Bronchus fibroblast of lung (primary cell): ENCODE data around the gene KRTCAP3. TPM values are rescaled to one million over a fixed set of nuclear protein-coding genes. Genes with fewer than 3 reads are reported as not detected.

Source experiments
- total RNA-seq: library from RNA; depleted of rRNA; stranded (reverse); fragments of >200 nt; gene quantifications from 2 replicates; pipeline ENCODE4 v1.2.3, GENCODE V29; 2015

KRTCAP3 gene
- total RNA-seq, result 0.15 TPM in 1 of 2 replicates, not detected in the other

GRCh38 chr2:27441958-27442919 is at the start of gene KRTCAP3:
Gene KRTCAP3 (plus strand): TSS chr2:27442381. CDS start chr2:27442413, 32 bp downstream.

GRCh38 chr2:27409321-27410073 is 32.7 kb upstream of the KRTCAP3 start, which contains the start of gene PPM1G:
Gene PPM1G (minus strand): TSS chr2:27409591. CDS start chr2:27409422, 169 bp downstream.

GRCh38 chr2:27428213-27428977 is 13.8 kb upstream of the KRTCAP3 start, which contains the start of gene NRBP1:
Gene NRBP1 (plus strand): TSS chr2:27428631. CDS start chr2:27433274, 4,643 bp downstream.

GRCh38 chr2:27489498-27490397 is 47.6 kb downstream of the KRTCAP3 start, which contains the start of gene IFT172:
Gene IFT172 (minus strand): TSS chr2:27489743. CDS start chr2:27489653, 90 bp downstream.

Other genes starting within 250 kb of the KRTCAP3 start
- 224 and 227 TPM in 2 replicates for gene ATRAID, start 230.3 kb upstream of the KRTCAP3 start, total RNA-seq
- gene SLC5A6, start 230.1 kb upstream of the KRTCAP3 start, total RNA-seq, result 27.1 and 28.2 TPM in 2 replicates
- 58.7 and 59.6 TPM in 2 replicates for gene CAD, start 225.0 kb upstream of the KRTCAP3 start, total RNA-seq
- 0.15 and 0.34 TPM in 2 replicates for gene SLC30A3, start 179.3 kb upstream of the KRTCAP3 start, total RNA-seq
- not detected in 2 replicates for gene DNAJC5G, start 166.9 kb upstream of the KRTCAP3 start, total RNA-seq
- gene TRIM54, start 160.0 kb upstream of the KRTCAP3 start, total RNA-seq, result 0.17 TPM in 1 of 2 replicates, not detected in the other
- 0.15 and 0.84 TPM in 2 replicates for gene UCN, start 133.9 kb upstream of the KRTCAP3 start, total RNA-seq
- 115 and 122 TPM in 2 replicates for gene MPV17, start 119.3 kb upstream of the KRTCAP3 start, total RNA-seq
- 36.0 and 37.2 TPM in 2 replicates for gene GTF3C2, start 85.6 kb upstream of the KRTCAP3 start, total RNA-seq
- gene EIF2B4, start 72.0 kb upstream of the KRTCAP3 start, total RNA-seq, result 37.5 and 39.2 TPM in 2 replicates
- 148 and 149 TPM in 2 replicates for gene SNX17, start 71.8 kb upstream of the KRTCAP3 start, total RNA-seq
- 5.8 and 9.1 TPM in 2 replicates for gene ZNF513, start 61.6 kb upstream of the KRTCAP3 start, total RNA-seq
- gene PPM1G, start 32.8 kb upstream of the KRTCAP3 start, total RNA-seq, result 109 and 110 TPM in 2 replicates
- gene NRBP1, start 13.8 kb upstream of the KRTCAP3 start, total RNA-seq, result 69.1 and 74.8 TPM in 2 replicates
- 18.1 and 20.0 TPM in 2 replicates for gene IFT172, start 47.4 kb downstream of the KRTCAP3 start, total RNA-seq
- 9.8 and 15.1 TPM in 2 replicates for gene FNDC4, start 52.8 kb downstream of the KRTCAP3 start, total RNA-seq
- 0.30 and 0.34 TPM in 2 replicates for gene GCKR, start 54.5 kb downstream of the KRTCAP3 start, total RNA-seq
- gene ZNF512, start 140.7 kb downstream of the KRTCAP3 start, total RNA-seq, result 17.1 and 17.5 TPM in 2 replicates
- gene CCDC121, start 186.6 kb downstream of the KRTCAP3 start, total RNA-seq, result 1.0 and 1.2 TPM in 2 replicates
- gene GPN1, start 186.7 kb downstream of the KRTCAP3 start, total RNA-seq, result 44.9 and 46.8 TPM in 2 replicates
- gene SUPT7L, start 221.2 kb downstream of the KRTCAP3 start, total RNA-seq, result 17.2 and 19.7 TPM in 2 replicates
- gene SLC4A1AP, start 221.5 kb downstream of the KRTCAP3 start, total RNA-seq, result 22.4 and 25.4 TPM in 2 replicates